Endothelial cell of umbilical vein (primary cell): ENCODE data around the gene PITPNM3.

Experiments used
- CTCF ChIP-seq, 2 donors: IDR thresholded peaks; 1 replicate in 1 of 2; 2 replicates in 1 of 2; pipeline ENCODE4 v1.5.1; 2011; ENCODE audit warnings: low read length in 2 of 2, mild to moderate bottlenecking in 2 of 2, moderate library complexity in 2 of 2, control low read depth in 1 of 2, inconsistent platforms in 1 of 2, low read depth in 1 of 2; ENCODE audit not compliant: insufficient read depth in 1 of 2; ENCODE audit errors: extremely low read depth in 1 of 2
- POLR2AphosphoS5 ChIP-seq: IDR thresholded peaks from 2 replicates; pipeline ENCODE4 v1.6.1; 2012; ENCODE audit warnings: low read depth, mild to moderate bottlenecking, control low read depth, low read length, moderate library complexity; ENCODE audit not compliant: insufficient read depth

- no peak for TF ChIP-seq CTCF (IDR thresholded peaks at IDR 0.05; ENCODE audit: extremely low read depth in 1 of 2, insufficient read depth in 1 of 2, low read depth in 1 of 2, low read length in 2 of 2)
- TF ChIP-seq POLR2AphosphoS5: no peak
Measured at GRCh38 chr17:6483507-6483906, 72.8 kb downstream of the PITPNM3 start.
